Endothelial cell of umbilical vein (primary cell): Measurements from ENCODE around the gene PBX3. TPM values are rescaled to one million over a fixed set of nuclear protein-coding genes. Genes with fewer than 3 reads are reported as not detected.

ENCODE experiments used
- BruUV-seq: library from RNA; stranded (reverse); fragments of 400-500 nt; replicated peaks from 2 replicates; lab custom pipeline; 2021; lab: Mats Ljungman, UMichigan
- CTCF ChIA-PET: fragments of 300-600, 350-600 bp; sonication (Branson Sonifier 250); formaldehyde crosslinking; loops from one replicate; lab custom pipeline; 2021; ENCODE audit warnings: antibody characterized with exemption, inconsistent platforms; lab: Charles Lee
- POLR2A ChIA-PET: fragments of 300-600, 350-600 bp; sonication (Branson Sonifier 250); formaldehyde crosslinking; loops from one replicate; lab custom pipeline; 2021; ENCODE audit warnings: antibody characterized with exemption, inconsistent platforms; lab: Charles Lee
- DNase-seq: peaks from one replicate; pipeline ENCODE4 v3.0.0-alpha.2; 2011; ENCODE audit warnings: low read depth, low spot score
- FAIRE-seq: peaks from 2 replicates; lab custom pipeline; 2011; peaks lifted over from hg19 to GRCh38; lab: Jason Lieb, UNC
- H2AFZ ChIP-seq: 2 replicates; pipeline ENCODE4 v1.6.0; 2012; ENCODE audit warnings: low read depth, low read length, control low read depth, inconsistent platforms
- H3K27ac ChIP-seq: 2 replicates; pipeline ENCODE4 v1.5.1; 2011; ENCODE audit warnings: low read depth, mild to moderate bottlenecking, control low read depth, low read length, moderate library complexity; ENCODE audit not compliant: insufficient read depth
- H3K27me3 ChIP-seq, 2 experiments: 2 replicates each; pipeline versions ENCODE4 v1.6.0 to v1.6.1; 2011; ENCODE audit warnings: low read length in 2 of 2, mixed read lengths in 1 of 2; ENCODE audit not compliant: control insufficient read depth in 2 of 2, insufficient read depth in 2 of 2
- H3K36me3 ChIP-seq, 2 experiments: 2 replicates in 1 of 2; 3 replicates in 1 of 2; pipeline ENCODE4 v1.5.1; 2011; ENCODE audit warnings: low read length in 2 of 2, mild to moderate bottlenecking in 1 of 2, moderate library complexity in 1 of 2; ENCODE audit not compliant: control insufficient read depth in 2 of 2, insufficient read depth in 2 of 2; ENCODE audit errors: extremely low read depth in 1 of 2
- H3K4me1 ChIP-seq: 3 replicates; pipeline ENCODE4 v1.5.1; 2011; ENCODE audit warnings: mild to moderate bottlenecking, low read length; ENCODE audit not compliant: control insufficient read depth, insufficient read depth; ENCODE audit errors: extremely low read depth
- H3K4me2 ChIP-seq: 2 replicates; pipeline ENCODE4 v1.6.1; 2011; ENCODE audit warnings: low read length, control low read depth, mixed read lengths; ENCODE audit not compliant: insufficient read depth
- H3K4me3 ChIP-seq, 3 experiments: fragments of 200-600 bp in 1 of 3; sonication (generic), shearing (Covaris generic) in 1 of 3; replicated peaks in 1 of 3; 2 replicates each; pipeline ENCODE4 v1.5.1; 2011 to 2016; ENCODE audit warnings: control low read depth in 3 of 3, low read length in 3 of 3, mild to moderate bottlenecking in 2 of 3, inconsistent platforms in 1 of 3, low read depth in 1 of 3, moderate library complexity in 1 of 3; ENCODE audit not compliant: insufficient read depth in 1 of 3
- H3K79me2 ChIP-seq: 2 replicates; pipeline ENCODE4 v1.6.0; 2012; ENCODE audit warnings: low read length, inconsistent platforms; ENCODE audit not compliant: control insufficient read depth, insufficient read depth
- H3K9ac ChIP-seq: replicated peaks from 2 replicates; pipeline ENCODE3; 2011; ENCODE audit warnings: low read length, control low read depth; ENCODE audit not compliant: insufficient read depth; ENCODE audit errors: extremely low read depth
- H3K9me1 ChIP-seq: replicated peaks from 3 replicates; pipeline ENCODE4 v1.6.0; 2011; ENCODE audit warnings: mild to moderate bottlenecking, low read length; ENCODE audit not compliant: control insufficient read depth, insufficient read depth; ENCODE audit errors: extremely low read depth
- H3K9me3 ChIP-seq: replicated peaks from 2 replicates; pipeline ENCODE4 v1.5.1; 2012; ENCODE audit warnings: low read length, inconsistent platforms; ENCODE audit not compliant: control insufficient read depth, insufficient read depth
- H4K20me1 ChIP-seq: replicated peaks from 2 replicates; pipeline ENCODE3; 2011; ENCODE audit warnings: mild to moderate bottlenecking, low read length; ENCODE audit not compliant: control insufficient read depth, insufficient read depth; ENCODE audit errors: extremely low read depth
- EZH2 ChIP-seq: IDR thresholded peaks from 2 replicates; pipeline ENCODE4 v1.6.1; 2012; ENCODE audit warnings: borderline replicate concordance, low read depth, mild to moderate bottlenecking, moderate library complexity, low read length, inconsistent platforms; ENCODE audit not compliant: severe bottlenecking
- FOS ChIP-seq: IDR thresholded peaks from 2 replicates; pipeline ENCODE4 v1.6.1; 2011; ENCODE audit warnings: mild to moderate bottlenecking, low read length, moderate library complexity, borderline replicate concordance; ENCODE audit not compliant: insufficient read depth
- GATA2 ChIP-seq: IDR thresholded peaks from 2 replicates; pipeline ENCODE4 v1.7.0; 2011; ENCODE audit warnings: low read depth, mild to moderate bottlenecking, moderate library complexity, mixed read lengths, low read length; ENCODE audit not compliant: insufficient read length, insufficient read depth
- JUN ChIP-seq: IDR thresholded peaks from 2 replicates; pipeline ENCODE4 v1.6.1; 2011; ENCODE audit warnings: borderline replicate concordance, low read depth; ENCODE audit not compliant: insufficient read length, insufficient read depth
- MYC ChIP-seq: IDR thresholded peaks from one replicate; pipeline ENCODE4 v1.6.1; 2011; ENCODE audit warnings: mild to moderate bottlenecking, low read depth, low read length
- POLR2A ChIP-seq: IDR thresholded peaks from 2 replicates; pipeline ENCODE4 v1.6.1; 2012; ENCODE audit warnings: low read depth, mild to moderate bottlenecking, control low read depth, low read length
- POLR2AphosphoS5 ChIP-seq: IDR thresholded peaks from 2 replicates; pipeline ENCODE4 v1.6.1; 2012; ENCODE audit warnings: low read depth, mild to moderate bottlenecking, control low read depth, low read length, moderate library complexity; ENCODE audit not compliant: insufficient read depth
- dilution Hi-C: fragments of 300-500 bp; cut with MboI; formaldehyde crosslinking; loops from one replicate; pipeline ENCODE4 v1.15.0; 2019; ENCODE audit warnings: low sequenced_read_pairs; ENCODE audit not compliant: extremely low pct_ligation_motif_present
- intact Hi-C: fragments of 100-400 bp; cut with micrococcal nuclease; formaldehyde crosslinking; loops from one replicate; pipeline ENCODE4 v1.10.0; 2022
- polyA plus RNA-seq, 4 experiments: library from polyadenylated mRNA; depleted of rRNA in 3 of 4; stranded (reverse) in 3 of 4; unstranded in 1 of 4; fragments of >200 nt; gene quantifications; 2 replicates each; pipeline versions ENCODE4 v1.2.1 to v1.2.3, GENCODE V29; 2011 to 2012; ENCODE audit warnings: missing spikeins in 1 of 4
- total RNA-seq: library from RNA; stranded (reverse); gene quantifications from 2 replicates; pipeline ENCODE4 v1.2.3, GENCODE V29; 2021
- TF ChIP-seq, protein P1 (sequence below), 2 donors: IDR thresholded peaks; 1 replicate in 1 of 2; 2 replicates in 1 of 2; pipeline ENCODE4 v1.5.1; 2011; ENCODE audit warnings: low read length in 2 of 2, mild to moderate bottlenecking in 2 of 2, moderate library complexity in 2 of 2, control low read depth in 1 of 2, inconsistent platforms in 1 of 2, low read depth in 1 of 2; ENCODE audit not compliant: insufficient read depth in 1 of 2; ENCODE audit errors: extremely low read depth in 1 of 2
- TF ChIP-seq, protein P2 (sequence below): IDR thresholded peaks from 2 replicates; pipeline ENCODE4 v1.6.1; 2011; ENCODE audit not compliant: insufficient read depth, insufficient read length

Gene PBX3
- total and polyA plus RNA-seq, 2 donors (not counting 3 experiments of a cell fraction or from before 2014, with no cell fraction given) = 18.8 to 42.0 TPM

DNA sequence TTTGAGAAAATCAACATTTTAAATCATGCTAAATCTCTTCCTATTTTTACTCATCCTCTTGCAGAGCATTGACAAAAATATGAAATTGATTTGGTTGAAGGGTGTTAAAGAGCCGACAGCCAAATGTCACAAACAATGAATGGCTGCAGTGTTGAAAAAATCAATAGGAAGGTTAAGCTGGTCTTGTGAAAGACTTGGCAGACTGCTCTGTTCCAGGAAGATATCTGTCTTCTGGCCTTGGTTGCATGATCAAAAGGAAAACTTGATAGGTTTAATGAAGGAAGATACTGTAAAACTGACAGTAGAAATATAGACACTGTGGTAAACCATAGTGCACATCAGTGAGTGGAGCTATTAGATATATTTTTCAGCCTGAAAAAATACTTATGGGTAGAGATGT is 103.6 kb downstream of the PBX3 start:
- no peak for TF ChIP-seq POLR2A
- TF ChIP-seq EZH2 = no peak
- no peak for TF ChIP-seq MYC
- TF ChIP-seq, protein P1, sequence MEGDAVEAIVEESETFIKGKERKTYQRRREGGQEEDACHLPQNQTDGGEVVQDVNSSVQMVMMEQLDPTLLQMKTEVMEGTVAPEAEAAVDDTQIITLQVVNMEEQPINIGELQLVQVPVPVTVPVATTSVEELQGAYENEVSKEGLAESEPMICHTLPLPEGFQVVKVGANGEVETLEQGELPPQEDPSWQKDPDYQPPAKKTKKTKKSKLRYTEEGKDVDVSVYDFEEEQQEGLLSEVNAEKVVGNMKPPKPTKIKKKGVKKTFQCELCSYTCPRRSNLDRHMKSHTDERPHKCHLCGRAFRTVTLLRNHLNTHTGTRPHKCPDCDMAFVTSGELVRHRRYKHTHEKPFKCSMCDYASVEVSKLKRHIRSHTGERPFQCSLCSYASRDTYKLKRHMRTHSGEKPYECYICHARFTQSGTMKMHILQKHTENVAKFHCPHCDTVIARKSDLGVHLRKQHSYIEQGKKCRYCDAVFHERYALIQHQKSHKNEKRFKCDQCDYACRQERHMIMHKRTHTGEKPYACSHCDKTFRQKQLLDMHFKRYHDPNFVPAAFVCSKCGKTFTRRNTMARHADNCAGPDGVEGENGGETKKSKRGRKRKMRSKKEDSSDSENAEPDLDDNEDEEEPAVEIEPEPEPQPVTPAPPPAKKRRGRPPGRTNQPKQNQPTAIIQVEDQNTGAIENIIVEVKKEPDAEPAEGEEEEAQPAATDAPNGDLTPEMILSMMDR (IDR thresholded peaks at IDR 0.05; ENCODE audit: extremely low read depth in 1 of 2, insufficient read depth in 1 of 2, low read depth in 1 of 2, low read length in 2 of 2) = no peak
- TF ChIP-seq GATA2 = no peak
- TF ChIP-seq POLR2AphosphoS5 = no peak
- TF ChIP-seq, protein P2, sequence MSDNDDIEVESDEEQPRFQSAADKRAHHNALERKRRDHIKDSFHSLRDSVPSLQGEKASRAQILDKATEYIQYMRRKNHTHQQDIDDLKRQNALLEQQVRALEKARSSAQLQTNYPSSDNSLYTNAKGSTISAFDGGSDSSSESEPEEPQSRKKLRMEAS = no peak
- no peak for TF ChIP-seq FOS
- no peak for TF ChIP-seq JUN
- Histone ChIP-seq H3K36me3 (no peaks in the 10 kb centered on the region), H3K4me3 (no peak overlapping the region), H3K4me1 (peaks cover 3% of the 10 kb centered on the region), H3K27me3 (no peaks in the 10 kb centered on the region), H4K20me1 (peaks cover 6% of the 10 kb centered on the region), H3K79me2 (peaks cover 21% of the 10 kb centered on the region), H3K9me3 (no peaks in the 10 kb centered on the region), H3K27ac (no peak overlapping the region), H3K9ac (no peak overlapping the region), H3K9me1 (no peaks in the 10 kb centered on the region), H3K4me2 (no peak overlapping the region), H2AFZ (no peak overlapping the region)
- no TSS peak for BruUV-seq
- dilution Hi-C loops (no loop called here), intact Hi-C loops (no loop called here)
- CTCF ChIA-PET = interaction anchor here (1.4 kb wide), 1 partner anchor 14 kb away, joined by 5 read pairs; no protein-coding TSS in a partner anchor
- DNase-seq = no peak
- no peak for FAIRE-seq
- POLR2A ChIA-PET = no interaction called here
